ENCODE results near the gene SEMA5A.

The SEMA5A gene

DNA sequence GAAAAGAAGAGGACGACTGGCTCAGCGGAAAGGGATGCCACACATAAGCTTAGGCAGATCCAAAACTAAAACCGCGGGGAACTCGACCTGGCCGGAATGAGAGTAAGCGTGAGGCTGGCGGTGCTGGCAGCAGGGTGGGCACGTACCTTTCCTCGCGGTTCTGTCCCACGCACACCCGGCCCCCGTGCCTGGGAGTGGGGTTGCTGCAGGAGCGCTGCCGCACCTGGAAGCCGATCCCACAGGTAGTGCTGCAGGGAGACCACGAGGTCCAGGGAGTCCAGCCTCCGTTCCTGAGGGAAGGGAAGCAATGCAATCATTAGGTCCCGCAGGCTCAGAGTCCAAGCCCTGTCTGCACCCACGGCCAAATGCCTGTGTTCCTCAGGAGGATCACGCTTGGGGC lies 427.0 kb downstream of the SEMA5A start:
- no peak for DNase-seq (ENCODE audit: low read depth)
- H3K4me3 ChIP-seq (ENCODE audit: control insufficient read depth, low read depth, low read length), result no peak overlapping the region
- no peak for TF ChIP-seq CTCF (conservative IDR thresholded peaks at IDR 0.05; ENCODE audit: control insufficient read depth, insufficient read depth, low read depth, low read length)

DNA sequence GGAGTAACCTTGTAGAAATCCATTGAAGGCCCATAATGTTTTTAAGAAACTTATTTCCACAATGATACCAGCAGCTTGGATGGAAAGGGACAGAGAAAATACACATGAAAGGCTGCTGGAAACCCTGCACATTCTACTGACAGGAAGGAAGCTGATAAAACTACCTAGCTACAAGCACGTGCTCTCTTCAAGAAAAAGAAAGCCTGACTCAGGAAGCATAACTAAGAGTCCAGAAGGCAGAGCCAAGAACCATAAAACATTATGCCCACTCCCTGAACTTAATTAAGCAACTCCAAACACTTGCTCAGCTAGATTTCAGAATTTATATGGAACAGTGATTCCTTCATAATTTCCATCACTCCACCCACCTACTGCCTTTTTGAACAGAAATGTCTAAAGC lies 430.8 kb downstream of the SEMA5A start:
- no peak overlapping the region for H3K4me3 ChIP-seq (ENCODE audit: control insufficient read depth, low read depth, low read length)
- TF ChIP-seq CTCF (conservative IDR thresholded peaks at IDR 0.05; ENCODE audit: control insufficient read depth, insufficient read depth, low read depth, low read length), result no peak
- DNase-seq (ENCODE audit: low read depth), result no peak

GRCh38 chr5:9112520-9113291 lies 433.2 kb downstream of the SEMA5A start:
- TF ChIP-seq CTCF (conservative IDR thresholded peaks at IDR 0.05; ENCODE audit: control insufficient read depth, insufficient read depth, low read depth, low read length), result no peak
- H3K4me3 ChIP-seq (ENCODE audit: control insufficient read depth, low read depth, low read length), result no peak overlapping the region
- no peak for DNase-seq (ENCODE audit: low read depth)

GRCh38 chr5:9108162-9108561 lies 437.7 kb downstream of the SEMA5A start:
- TF ChIP-seq CTCF (conservative IDR thresholded peaks at IDR 0.05; ENCODE audit: control insufficient read depth, insufficient read depth, low read depth, low read length), result no peak
- DNase-seq (ENCODE audit: low read depth), result peak; percentile 55
- H3K4me3 ChIP-seq (ENCODE audit: control insufficient read depth, low read depth, low read length), result no peak overlapping the region

DNA sequence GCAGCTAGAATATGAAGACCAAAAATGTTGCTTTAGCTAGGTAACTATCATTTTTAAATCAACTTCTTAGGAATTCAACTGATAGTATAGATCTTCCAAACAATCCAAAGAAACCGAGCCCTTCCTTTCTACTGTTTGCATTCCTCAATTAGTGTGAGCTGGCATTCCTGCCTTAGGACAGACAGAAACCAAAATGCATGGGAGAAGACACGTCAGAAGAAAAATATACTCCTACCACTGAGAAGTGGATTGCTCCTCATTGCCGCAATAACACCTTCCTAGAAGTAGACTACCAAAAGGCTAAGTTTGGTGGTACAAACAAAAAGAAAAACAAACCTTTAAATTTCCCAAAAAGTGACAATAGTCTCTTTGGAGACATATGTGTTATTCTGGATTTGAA lies 440.0 kb downstream of the SEMA5A start:
- H3K4me3 ChIP-seq (ENCODE audit: control insufficient read depth, low read depth, low read length), result no peak overlapping the region
- TF ChIP-seq CTCF (conservative IDR thresholded peaks at IDR 0.05; ENCODE audit: control insufficient read depth, insufficient read depth, low read depth, low read length), result no peak
- DNase-seq (ENCODE audit: low read depth), result no peak

DNA sequence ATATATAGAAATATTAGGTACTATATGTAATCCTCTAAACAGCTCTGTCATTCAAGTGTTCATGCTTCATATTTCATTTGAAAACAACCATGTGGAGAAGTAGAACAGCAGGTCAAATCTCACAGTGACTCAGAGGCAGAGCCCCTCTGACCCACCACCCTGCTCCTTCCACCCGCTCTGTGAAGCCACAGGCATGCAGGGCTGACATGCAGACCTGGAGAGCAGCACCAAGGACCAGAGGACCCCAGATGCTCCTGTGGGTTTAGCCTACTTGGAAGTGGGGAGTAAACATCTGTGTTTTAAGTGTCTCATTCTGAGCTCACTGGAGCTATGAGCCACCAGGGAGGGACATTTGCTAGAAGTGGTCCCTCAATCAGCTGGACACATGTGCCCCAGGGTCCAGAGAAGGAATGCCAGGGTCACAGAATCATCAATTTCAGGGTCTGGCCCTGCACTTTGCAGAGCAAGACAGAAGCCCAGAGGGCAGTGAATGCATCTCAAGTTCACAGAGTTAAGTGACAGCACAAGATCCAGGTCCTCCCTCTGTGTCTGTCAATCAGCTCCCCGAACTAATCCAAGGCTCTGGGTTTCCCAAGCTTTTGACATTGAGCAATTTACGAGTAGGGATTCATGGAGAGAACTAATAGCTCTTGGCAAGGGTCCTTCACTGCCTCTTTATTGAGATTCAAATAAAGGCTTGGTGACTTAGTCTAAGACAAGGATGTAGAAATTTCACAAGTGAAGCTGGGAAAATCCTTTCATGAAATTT lies 441.1 kb downstream of the SEMA5A start:
- TF ChIP-seq CTCF (conservative IDR thresholded peaks at IDR 0.05; ENCODE audit: control insufficient read depth, insufficient read depth, low read depth, low read length), result no peak
- DNase-seq (ENCODE audit: low read depth), result peak; percentile 24
- no peak overlapping the region for H3K4me3 ChIP-seq (ENCODE audit: control insufficient read depth, low read depth, low read length)

Measured in fibroblast of mammary gland (primary cell).